Smooth muscle cell (in vitro differentiated cells): ENCODE measurements around the gene C2orf69. TPM values are rescaled to one million over a fixed set of nuclear protein-coding genes. Genes with fewer than 3 reads are reported as not detected.

ENCODE experiments used
- DNase-seq: peaks from one replicate; lab custom pipeline; 2025; ENCODE audit not compliant: unreplicated experiment; lab: John Stamatoyannopoulos, UW
- H2AFZ ChIP-seq: fragments of 200-600 bp; sonication (generic); 2 replicates; pipeline ENCODE4 v1.6.0; 2016; ENCODE audit warnings: antibody characterized with exemption, low read depth, mild to moderate bottlenecking
- H3F3A ChIP-seq: fragments of 200-600 bp; sonication (generic); 2 replicates; pipeline ENCODE4 v1.6.0; 2017; ENCODE audit warnings: antibody characterized with exemption, low read depth
- H3K27ac ChIP-seq: fragments of 200-600 bp; sonication (generic); 2 replicates; pipeline ENCODE4 v1.5.1; 2016; ENCODE audit warnings: low read depth, mild to moderate bottlenecking
- H3K27me3 ChIP-seq: fragments of 200-600 bp; sonication (generic); 2 replicates; pipeline ENCODE4 v1.6.1; 2016; ENCODE audit warnings: low read depth, mild to moderate bottlenecking
- H3K36me3 ChIP-seq: fragments of 200-600 bp; sonication (generic); 2 replicates; pipeline ENCODE4 v1.5.1; 2016; ENCODE audit warnings: low read depth
- H3K4me1 ChIP-seq: fragments of 200-600 bp; sonication (generic); 2 replicates; pipeline ENCODE4 v1.5.1; 2016; ENCODE audit warnings: low read depth
- H3K4me2 ChIP-seq: fragments of 200-600 bp; sonication (generic); 2 replicates; pipeline ENCODE4 v1.6.0; 2016; ENCODE audit warnings: mild to moderate bottlenecking
- H3K4me3 ChIP-seq: fragments of 200-600 bp; sonication (generic); 2 replicates; pipeline ENCODE4 v1.5.1; 2016; ENCODE audit warnings: mild to moderate bottlenecking
- H3K79me2 ChIP-seq: fragments of 200-600 bp; sonication (generic); 2 replicates; pipeline ENCODE4 v1.6.0; 2016; ENCODE audit warnings: low read depth, mild to moderate bottlenecking
- H3K9ac ChIP-seq: fragments of 200-600 bp; sonication (generic); 2 replicates; pipeline ENCODE4 v1.6.0; 2016; ENCODE audit warnings: low read depth
- H3K9me3 ChIP-seq: fragments of 200-600 bp; sonication (generic); replicated peaks from 2 replicates; pipeline ENCODE4 v1.5.1; 2016; ENCODE audit warnings: low read depth
- H4K20me1 ChIP-seq: fragments of 200-600 bp; sonication (generic); 2 replicates; pipeline ENCODE4 v1.6.0; 2016; ENCODE audit warnings: low read depth
- WGBS: methylation state at CpG from one replicate; pipeline ENCODE4 v1.1.7; 2016; ENCODE audit warnings: low lambda C conversion rate; 5-methylcytosine and 5-hydroxymethylcytosine counted together
- polyA plus RNA-seq: library from polyadenylated mRNA; unstranded; fragments of >200 nt; fragmentation: Nextera tagmentation; extraction: Ambion mirVana; gene quantifications from 2 replicates; pipeline ENCODE4 v1.2.1, GENCODE V29; 2016
- total RNA-seq: library from RNA; depleted of rRNA; stranded (reverse); fragments of >200 nt; gene quantifications from 2 replicates; pipeline ENCODE4 v1.2.3, GENCODE V29; 2014
- TF ChIP-seq, protein P1 (sequence below): fragments of 200-600 bp; sonication (generic); IDR thresholded peaks from 2 replicates; pipeline ENCODE4 v1.5.1; 2017; ENCODE audit warnings: borderline replicate concordance, mild to moderate bottlenecking, antibody characterized with exemption; ENCODE audit not compliant: insufficient read depth, poor library complexity, severe bottlenecking

The C2orf69 gene
- total and polyA plus RNA-seq, 2 experiments from 2014 or later: 7.7 to 10.1 TPM

- no peak overlapping the region for H2AFZ ChIP-seq
- H3K9ac ChIP-seq: no peak overlapping the region
- no peak overlapping the region for H3K27ac ChIP-seq
- no peaks in the 10 kb centered on the region for H3F3A ChIP-seq
- H3K36me3 ChIP-seq: peaks cover 21% of the 10 kb centered on the region
- no peak for DNase-seq
- TF ChIP-seq, protein P1, sequence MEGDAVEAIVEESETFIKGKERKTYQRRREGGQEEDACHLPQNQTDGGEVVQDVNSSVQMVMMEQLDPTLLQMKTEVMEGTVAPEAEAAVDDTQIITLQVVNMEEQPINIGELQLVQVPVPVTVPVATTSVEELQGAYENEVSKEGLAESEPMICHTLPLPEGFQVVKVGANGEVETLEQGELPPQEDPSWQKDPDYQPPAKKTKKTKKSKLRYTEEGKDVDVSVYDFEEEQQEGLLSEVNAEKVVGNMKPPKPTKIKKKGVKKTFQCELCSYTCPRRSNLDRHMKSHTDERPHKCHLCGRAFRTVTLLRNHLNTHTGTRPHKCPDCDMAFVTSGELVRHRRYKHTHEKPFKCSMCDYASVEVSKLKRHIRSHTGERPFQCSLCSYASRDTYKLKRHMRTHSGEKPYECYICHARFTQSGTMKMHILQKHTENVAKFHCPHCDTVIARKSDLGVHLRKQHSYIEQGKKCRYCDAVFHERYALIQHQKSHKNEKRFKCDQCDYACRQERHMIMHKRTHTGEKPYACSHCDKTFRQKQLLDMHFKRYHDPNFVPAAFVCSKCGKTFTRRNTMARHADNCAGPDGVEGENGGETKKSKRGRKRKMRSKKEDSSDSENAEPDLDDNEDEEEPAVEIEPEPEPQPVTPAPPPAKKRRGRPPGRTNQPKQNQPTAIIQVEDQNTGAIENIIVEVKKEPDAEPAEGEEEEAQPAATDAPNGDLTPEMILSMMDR: no peak
- H3K9me3 ChIP-seq: no peaks in the 10 kb centered on the region
- no peak overlapping the region for H3K4me3 ChIP-seq
- H3K27me3 ChIP-seq: no peaks in the 10 kb centered on the region
- H3K4me2 ChIP-seq: no peak overlapping the region
- peaks cover 32% of the 10 kb centered on the region for H4K20me1 ChIP-seq
- H3K4me1 ChIP-seq: no peaks in the 10 kb centered on the region
- peaks cover 24% of the 10 kb centered on the region for H3K79me2 ChIP-seq
Measured at GRCh38 chr2:199928626-199929025, 17.5 kb downstream of the C2orf69 start.

- TF ChIP-seq, protein P1: no peak
- 96% methylated on average over 2 of the region's 2 CpGs for WGBS
- Histone ChIP-seq H4K20me1 (peaks cover 29% of the 10 kb centered on the region), H3K9me3 (no peaks in the 10 kb centered on the region), H3F3A (peaks cover 4% of the 10 kb centered on the region), H3K36me3 (peaks cover 26% of the 10 kb centered on the region), H3K27me3 (no peaks in the 10 kb centered on the region), H3K4me2 (no peak overlapping the region), H3K79me2 (peaks cover 17% of the 10 kb centered on the region), H3K27ac (no peak overlapping the region), H2AFZ (no peak overlapping the region), H3K4me1 (peaks cover 4% of the 10 kb centered on the region), H3K9ac (no peak overlapping the region), H3K4me3 (no peak overlapping the region)
- DNase-seq: no peak
Measured at GRCh38 chr2:199929262-199929661, 18.2 kb downstream of the C2orf69 start.

DNA sequence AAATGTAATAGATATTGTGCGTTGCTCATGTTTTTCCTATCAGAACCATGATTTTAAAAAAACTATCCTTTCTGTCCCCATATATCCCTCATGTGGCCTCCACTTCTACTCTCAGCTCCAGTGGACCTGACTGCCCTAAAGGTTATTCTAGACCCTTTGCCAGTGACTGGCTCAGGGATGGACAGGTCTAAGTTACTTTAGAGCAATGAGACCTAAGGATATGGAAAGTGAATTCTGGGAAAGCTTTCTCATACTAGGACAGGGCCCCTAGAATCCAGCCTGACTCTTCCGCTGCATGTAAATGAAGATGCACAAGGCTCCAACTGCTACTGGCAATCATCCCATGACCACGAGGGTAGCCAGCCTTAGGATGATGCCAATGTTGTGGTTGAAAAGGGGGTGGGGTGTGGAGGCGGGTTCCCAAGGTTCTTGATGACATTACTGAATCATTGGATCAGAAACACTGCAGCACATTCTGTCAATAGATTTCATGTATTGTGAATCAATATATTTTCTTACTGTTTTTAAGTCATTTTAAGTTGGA, 21.3 kb downstream of the C2orf69 start:
- H3K4me1 ChIP-seq: peaks cover 4% of the 10 kb centered on the region
- no peaks in the 10 kb centered on the region for H3K27me3 ChIP-seq
- no peak overlapping the region for H3K4me2 ChIP-seq
- H2AFZ ChIP-seq: no peak overlapping the region
- peaks cover 5% of the 10 kb centered on the region for H3F3A ChIP-seq
- H3K79me2 ChIP-seq: peaks cover 4% of the 10 kb centered on the region
- peaks cover 18% of the 10 kb centered on the region for H3K36me3 ChIP-seq
- no peaks in the 10 kb centered on the region for H3K9me3 ChIP-seq
- no peak overlapping the region for H3K9ac ChIP-seq
- no peak overlapping the region for H3K27ac ChIP-seq
- peaks cover 12% of the 10 kb centered on the region for H4K20me1 ChIP-seq
- DNase-seq: no peak
- TF ChIP-seq, protein P1: no peak
- H3K4me3 ChIP-seq: no peak overlapping the region
- 93% methylated on average over 4 of the region's 4 CpGs for WGBS

- Histone ChIP-seq H4K20me1 (peaks cover 7% of the 10 kb centered on the region), H3K79me2 (peaks cover 4% of the 10 kb centered on the region), H2AFZ (no peak overlapping the region), H3K4me3 (no peak overlapping the region), H3K27ac (peak overlapping the region; percentile 28), H3F3A (peaks cover 5% of the 10 kb centered on the region), H3K9me3 (no peaks in the 10 kb centered on the region), H3K4me1 (peaks cover 4% of the 10 kb centered on the region), H3K27me3 (no peaks in the 10 kb centered on the region), H3K36me3 (peaks cover 21% of the 10 kb centered on the region), H3K9ac (no peak overlapping the region), H3K4me2 (no peak overlapping the region)
- 80% methylated on average over 3 of the region's 3 CpGs for WGBS
- DNase-seq: no peak
- TF ChIP-seq, protein P1: no peak
Measured at GRCh38 chr2:199933466-199933865, 22.4 kb downstream of the C2orf69 start.
